A549 (cell line): ENCODE results near the gene SIAH3. TPM values are rescaled to one million over a fixed set of nuclear protein-coding genes. Genes with fewer than 3 reads are reported as not detected.

Experiments
- ATAC-seq, 2 experiments: fragments of 200-7000 bp in 1 of 2; fragments of >200 bp in 1 of 2; cut with Nextera tagmentation in 1 of 2; cut with Tn5 transposase in 1 of 2; 3 replicates each; pipeline versions ENCODE4 v1.8.0 to v1.9.1; 2018 to 2020; ENCODE audit warnings: mild to moderate bottlenecking in 1 of 2, moderate library complexity in 1 of 2
- CTCF ChIA-PET: fragments of 300-600 bp; sonication (Branson Sonifier 250); formaldehyde crosslinking; extraction: SDS; loops from one replicate; lab custom pipeline; 2021; ENCODE audit warnings: antibody characterized with exemption, inconsistent platforms; lab: Yijun Ruan, JAX
- POLR2A ChIA-PET: fragments of 350-600 bp; formaldehyde crosslinking; extraction: SDS; loops from one replicate; lab custom pipeline; 2021; ENCODE audit warnings: antibody characterized with exemption, inconsistent platforms; lab: Yijun Ruan, JAX
- DNase-seq, 2 experiments: peaks; one replicate each; pipeline versions ENCODE4 v3.0.0 to v3.0.0-alpha.2; 2011 to 2016; ENCODE audit warnings: low read depth in 1 of 2, low spot score in 1 of 2
- FAIRE-seq: peaks from 2 replicates; lab custom pipeline; 2011; peaks lifted over from hg19 to GRCh38; lab: Jason Lieb, UNC
- H3K27ac ChIP-seq, 2 experiments: fragments of >200 bp; sonication (Bioruptor Twin); formaldehyde crosslinking; 3 replicates each; pipeline ENCODE4 v1.5.1; 2016 to 2017
- H3K4me1 ChIP-seq: fragments of >200 bp; sonication (Bioruptor Twin); formaldehyde crosslinking; 3 replicates; pipeline ENCODE4 v1.6.1; 2016
- H3K4me2 ChIP-seq: fragments of >200 bp; sonication (Bioruptor Twin); formaldehyde crosslinking; 3 replicates; pipeline ENCODE4 v1.6.1; 2016
- H3K4me3 ChIP-seq: fragments of >200 bp; sonication (Bioruptor Twin); formaldehyde crosslinking; 3 replicates; pipeline ENCODE4 v1.5.1; 2016
- H3K9me3 ChIP-seq: fragments of >200 bp; sonication (Bioruptor Twin); formaldehyde crosslinking; 3 replicates; pipeline ENCODE4 v1.6.1; 2016
- BHLHE40 ChIP-seq: IDR thresholded peaks from 2 replicates; pipeline ENCODE4 v1.6.1; 2012; ENCODE audit warnings: low read depth, low read length, inconsistent platforms
- CBX2 ChIP-seq: fragments of 200-600 bp; sonication (generic); IDR thresholded peaks from 2 replicates; pipeline ENCODE4 v1.6.1; 2016; ENCODE audit warnings: low read depth, mild to moderate bottlenecking, borderline replicate concordance
- CEBPB ChIP-seq, 2 experiments: fragments of >200 bp in 1 of 2; sonication (Bioruptor Twin) in 1 of 2; formaldehyde crosslinking in 1 of 2; IDR thresholded peaks; 2 replicates each; pipeline ENCODE4 v1.6.1; 2012 to 2016
- EP300 ChIP-seq, 2 experiments: fragments of >200 bp; sonication (Bioruptor Twin); formaldehyde crosslinking; IDR thresholded peaks; 2 replicates in 1 of 2; 3 replicates in 1 of 2; pipeline ENCODE4 v1.6.1; 2016 to 2017
- FOSB ChIP-seq: fragments of 250-450 bp; sonication (Bioruptor Pico); IDR thresholded peaks from 2 replicates; pipeline ENCODE4 v1.5.0; 2020; ENCODE audit warnings: mild to moderate bottlenecking, moderate library complexity
- FOSL2 ChIP-seq, 2 experiments: fragments of 450-650 bp in 1 of 2; fragments of >200 bp in 1 of 2; sonication (Bioruptor Twin) in 1 of 2; formaldehyde crosslinking; IDR thresholded peaks; 2 replicates each; pipeline versions ENCODE4 v1.5.0 to v1.6.1; 2016 to 2020; ENCODE audit warnings: mild to moderate bottlenecking in 1 of 2, moderate library complexity in 1 of 2
- HDAC2 ChIP-seq: fragments of 200-600 bp; sonication (generic); IDR thresholded peaks from 2 replicates; pipeline ENCODE4 v1.6.1; 2016
- HOXA7 ChIP-seq: fragments of 250-450 bp; sonication (Bioruptor Pico); IDR thresholded peaks from 2 replicates; pipeline ENCODE4 v1.5.0; 2020; ENCODE audit warnings: mild to moderate bottlenecking, moderate library complexity
- HOXB13 ChIP-seq: fragments of 250-450 bp; sonication (Bioruptor Pico); IDR thresholded peaks from 2 replicates; pipeline ENCODE4 v1.5.0; 2020; ENCODE audit warnings: low read depth, mild to moderate bottlenecking, moderate library complexity
- JUN ChIP-seq, 2 experiments: fragments of >200 bp; sonication (Bioruptor Twin); formaldehyde crosslinking; IDR thresholded peaks; 2 replicates in 1 of 2; 3 replicates in 1 of 2; pipeline ENCODE4 v1.6.1; 2016 to 2017
- MYC ChIP-seq: IDR thresholded peaks from 2 replicates; pipeline ENCODE4 v1.6.1; 2012; ENCODE audit warnings: mild to moderate bottlenecking, inconsistent platforms, low read length, improper control_type of control experiment, borderline replicate concordance
- NPAS2 ChIP-seq: fragments of 250-450 bp; sonication (Bioruptor Pico); IDR thresholded peaks from 2 replicates; pipeline ENCODE4 v1.8.0; 2022; ENCODE audit warnings: mild to moderate bottlenecking, moderate library complexity, borderline replicate concordance
- PHF8 ChIP-seq: fragments of 200-600 bp; sonication (generic); IDR thresholded peaks from 2 replicates; pipeline ENCODE4 v1.6.1; 2016; ENCODE audit warnings: low read depth, mild to moderate bottlenecking, antibody characterized with exemption, moderate library complexity, borderline replicate concordance
- POLR2AphosphoS2 ChIP-seq: conservative IDR thresholded peaks from 2 replicates; pipeline ENCODE4 v1.6.1; 2012; ENCODE audit warnings: low read length, improper control_type of control experiment, inconsistent platforms
- RAD21 ChIP-seq, 2 experiments: fragments of >200 bp in 1 of 2; sonication (Bioruptor Twin) in 1 of 2; formaldehyde crosslinking in 1 of 2; IDR thresholded peaks in 1 of 2; conservative IDR thresholded peaks in 1 of 2; 2 replicates in 1 of 2; 3 replicates in 1 of 2; pipeline ENCODE4 v1.6.1; 2012 to 2018; ENCODE audit warnings: inconsistent platforms in 1 of 2
- RCOR1 ChIP-seq: fragments of 150-350 bp; IDR thresholded peaks from 2 replicates; pipeline ENCODE4 v1.6.1; 2014; ENCODE audit warnings: antibody characterized with exemption, low read length, low read depth
- TP53 ChIP-seq: fragments of 250-450 bp; sonication (Bioruptor Pico); IDR thresholded peaks from 2 replicates; pipeline ENCODE4 v1.5.0; 2021; ENCODE audit warnings: mild to moderate bottlenecking, moderate library complexity
- ZNF302 ChIP-seq: fragments of 250-450 bp; sonication (Bioruptor Pico); IDR thresholded peaks from 2 replicates; pipeline ENCODE4 v1.9.0; 2021; ENCODE audit warnings: inconsistent platforms, mild to moderate bottlenecking, moderate library complexity
- WGBS: methylation state at CpG from one replicate; pipeline ENCODE4 v1.1.6; 2017; ENCODE audit errors: missing lambda C conversion rate; 5-methylcytosine and 5-hydroxymethylcytosine counted together
- polyA plus RNA-seq, 4 experiments: library from polyadenylated mRNA; depleted of rRNA in 3 of 4; stranded (reverse); fragments of >200 nt; fragmentation: RNase III in 1 of 4; extraction: RNeasy Plus Mini Kit Qiagen cat#74134 plus additional on column Dnase treatment in 1 of 4; gene quantifications; 2 replicates in 3 of 4; 3 replicates in 1 of 4; pipeline ENCODE4 v1.2.3, GENCODE V29; 2011 to 2017
- TF ChIP-seq, protein P1 (sequence below): fragments of >200 bp; sonication (Bioruptor Twin); formaldehyde crosslinking; IDR thresholded peaks from 3 replicates; pipeline ENCODE4 v1.5.1; 2016
- TF ChIP-seq, protein P2 (sequence below): fragments of 250-450 bp; sonication (Bioruptor Pico); IDR thresholded peaks from 2 replicates; pipeline ENCODE4 v1.5.0; 2021; ENCODE audit warnings: mild to moderate bottlenecking, moderate library complexity, borderline replicate concordance
- TF ChIP-seq, protein P3 (sequence below): fragments of 250-450 bp; sonication (Bioruptor Pico); IDR thresholded peaks from 2 replicates; pipeline ENCODE4 v1.5.0; 2020; ENCODE audit warnings: low read depth, mild to moderate bottlenecking, moderate library complexity
- TF ChIP-seq, protein P4 (sequence below): IDR thresholded peaks from 2 replicates; pipeline ENCODE4 v1.6.1; 2012; ENCODE audit warnings: low read depth, borderline replicate concordance
- TF ChIP-seq, protein P5 (sequence below): IDR thresholded peaks from 2 replicates; pipeline ENCODE4 v1.6.1; 2012
- TF ChIP-seq, protein P6 (sequence below): fragments of >200 bp; sonication (Bioruptor Twin); formaldehyde crosslinking; IDR thresholded peaks from 2 replicates; pipeline ENCODE4 v1.6.1; 2016
- TF ChIP-seq, protein P7 (sequence below): fragments of >200 bp; sonication (Bioruptor Twin); formaldehyde crosslinking; IDR thresholded peaks from 3 replicates; pipeline ENCODE4 v1.6.1; 2016

The SIAH3 gene
- polyA plus RNA-seq, 2 of the 4 experiments (the other 2 are of a cell fraction): not detected

DNA sequence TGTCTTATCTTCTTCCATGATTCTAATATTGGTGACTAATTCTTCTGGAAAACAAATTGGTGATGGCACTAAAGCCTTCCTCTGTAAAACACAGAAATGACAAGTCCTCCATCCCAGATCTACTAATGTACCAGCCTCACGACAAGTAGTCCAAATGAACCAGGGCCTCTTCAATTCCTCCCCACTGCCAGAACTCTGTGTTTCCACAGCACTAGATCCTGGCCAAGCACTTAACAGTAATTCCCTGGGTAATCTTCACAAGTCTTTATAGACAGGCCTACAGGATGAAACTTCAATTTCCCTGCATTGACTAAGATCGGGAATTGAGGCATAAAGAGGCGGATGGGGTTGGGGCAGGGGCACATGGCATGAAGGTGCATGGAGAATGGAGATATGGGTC lies 52.7 kb downstream of the SIAH3 start:
- TF ChIP-seq EP300 (IDR thresholded peaks at IDR 0.05) (no peak), PHF8 (no peak), CBX2 (no peak), CEBPB (IDR thresholded peaks at IDR 0.05) (no peak), ZNF302 (CRISPR knock-in tag) (no peak), TP53 (CRISPR knock-in tag) (no peak), POLR2AphosphoS2 (no peak), HDAC2 (no peak), NPAS2 (CRISPR knock-in tag) (no peak), FOSL2 (IDR thresholded peaks at IDR 0.05) (no peak), FOSL2 (CRISPR knock-in tag; IDR thresholded peaks at IDR 0.05) (no peak), HOXA7 (CRISPR knock-in tag) (no peak), HOXB13 (CRISPR knock-in tag) (no peak), JUN (IDR thresholded peaks at IDR 0.05) (no peak), RCOR1 (no peak)
- TF ChIP-seq, protein P1, sequence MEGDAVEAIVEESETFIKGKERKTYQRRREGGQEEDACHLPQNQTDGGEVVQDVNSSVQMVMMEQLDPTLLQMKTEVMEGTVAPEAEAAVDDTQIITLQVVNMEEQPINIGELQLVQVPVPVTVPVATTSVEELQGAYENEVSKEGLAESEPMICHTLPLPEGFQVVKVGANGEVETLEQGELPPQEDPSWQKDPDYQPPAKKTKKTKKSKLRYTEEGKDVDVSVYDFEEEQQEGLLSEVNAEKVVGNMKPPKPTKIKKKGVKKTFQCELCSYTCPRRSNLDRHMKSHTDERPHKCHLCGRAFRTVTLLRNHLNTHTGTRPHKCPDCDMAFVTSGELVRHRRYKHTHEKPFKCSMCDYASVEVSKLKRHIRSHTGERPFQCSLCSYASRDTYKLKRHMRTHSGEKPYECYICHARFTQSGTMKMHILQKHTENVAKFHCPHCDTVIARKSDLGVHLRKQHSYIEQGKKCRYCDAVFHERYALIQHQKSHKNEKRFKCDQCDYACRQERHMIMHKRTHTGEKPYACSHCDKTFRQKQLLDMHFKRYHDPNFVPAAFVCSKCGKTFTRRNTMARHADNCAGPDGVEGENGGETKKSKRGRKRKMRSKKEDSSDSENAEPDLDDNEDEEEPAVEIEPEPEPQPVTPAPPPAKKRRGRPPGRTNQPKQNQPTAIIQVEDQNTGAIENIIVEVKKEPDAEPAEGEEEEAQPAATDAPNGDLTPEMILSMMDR: no peak
- TF ChIP-seq, protein P2, sequence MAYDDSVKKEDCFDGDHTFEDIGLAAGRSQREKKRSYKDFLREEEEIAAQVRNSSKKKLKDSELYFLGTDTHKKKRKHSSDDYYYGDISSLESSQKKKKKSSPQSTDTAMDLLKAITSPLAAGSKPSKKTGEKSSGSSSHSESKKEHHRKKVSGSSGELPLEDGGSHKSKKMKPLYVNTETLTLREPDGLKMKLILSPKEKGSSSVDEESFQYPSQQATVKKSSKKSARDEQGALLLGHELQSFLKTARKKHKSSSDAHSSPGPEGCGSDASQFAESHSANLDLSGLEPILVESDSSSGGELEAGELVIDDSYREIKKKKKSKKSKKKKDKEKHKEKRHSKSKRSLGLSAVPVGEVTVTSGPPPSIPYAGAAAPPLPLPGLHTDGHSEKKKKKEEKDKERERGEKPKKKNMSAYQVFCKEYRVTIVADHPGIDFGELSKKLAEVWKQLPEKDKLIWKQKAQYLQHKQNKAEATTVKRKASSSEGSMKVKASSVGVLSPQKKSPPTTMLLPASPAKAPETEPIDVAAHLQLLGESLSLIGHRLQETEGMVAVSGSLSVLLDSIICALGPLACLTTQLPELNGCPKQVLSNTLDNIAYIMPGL (CRISPR knock-in tag): no peak
- TF ChIP-seq, protein P3, sequence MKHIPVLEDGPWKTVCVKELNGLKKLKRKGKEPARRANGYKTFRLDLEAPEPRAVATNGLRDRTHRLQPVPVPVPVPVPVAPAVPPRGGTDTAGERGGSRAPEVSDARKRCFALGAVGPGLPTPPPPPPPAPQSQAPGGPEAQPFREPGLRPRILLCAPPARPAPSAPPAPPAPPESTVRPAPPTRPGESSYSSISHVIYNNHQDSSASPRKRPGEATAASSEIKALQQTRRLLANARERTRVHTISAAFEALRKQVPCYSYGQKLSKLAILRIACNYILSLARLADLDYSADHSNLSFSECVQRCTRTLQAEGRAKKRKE: no peak
- TF ChIP-seq, protein P4, sequence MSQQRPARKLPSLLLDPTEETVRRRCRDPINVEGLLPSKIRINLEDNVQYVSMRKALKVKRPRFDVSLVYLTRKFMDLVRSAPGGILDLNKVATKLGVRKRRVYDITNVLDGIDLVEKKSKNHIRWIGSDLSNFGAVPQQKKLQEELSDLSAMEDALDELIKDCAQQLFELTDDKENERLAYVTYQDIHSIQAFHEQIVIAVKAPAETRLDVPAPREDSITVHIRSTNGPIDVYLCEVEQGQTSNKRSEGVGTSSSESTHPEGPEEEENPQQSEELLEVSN: no peak
- TF ChIP-seq, protein P5, sequence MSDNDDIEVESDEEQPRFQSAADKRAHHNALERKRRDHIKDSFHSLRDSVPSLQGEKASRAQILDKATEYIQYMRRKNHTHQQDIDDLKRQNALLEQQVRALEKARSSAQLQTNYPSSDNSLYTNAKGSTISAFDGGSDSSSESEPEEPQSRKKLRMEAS: no peak
- TF ChIP-seq, protein P6, sequence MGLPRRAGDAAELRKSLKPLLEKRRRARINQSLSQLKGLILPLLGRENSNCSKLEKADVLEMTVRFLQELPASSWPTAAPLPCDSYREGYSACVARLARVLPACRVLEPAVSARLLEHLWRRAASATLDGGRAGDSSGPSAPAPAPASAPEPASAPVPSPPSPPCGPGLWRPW: no peak
- ChIA-PET CTCF (no interaction called here), POLR2A (no interaction called here)
- Histone ChIP-seq H3K27ac (no peak overlapping the region), H3K4me2 (no peak overlapping the region), H3K9me3 (no peaks in the 10 kb centered on the region), H3K4me1 (no peaks in the 10 kb centered on the region), H3K4me3 (no peak overlapping the region)
- 72% methylated on average over 3 of the region's 3 CpGs for WGBS
- no peak for ATAC-seq
- no peak for FAIRE-seq
- DNase-seq: no peak

DNA sequence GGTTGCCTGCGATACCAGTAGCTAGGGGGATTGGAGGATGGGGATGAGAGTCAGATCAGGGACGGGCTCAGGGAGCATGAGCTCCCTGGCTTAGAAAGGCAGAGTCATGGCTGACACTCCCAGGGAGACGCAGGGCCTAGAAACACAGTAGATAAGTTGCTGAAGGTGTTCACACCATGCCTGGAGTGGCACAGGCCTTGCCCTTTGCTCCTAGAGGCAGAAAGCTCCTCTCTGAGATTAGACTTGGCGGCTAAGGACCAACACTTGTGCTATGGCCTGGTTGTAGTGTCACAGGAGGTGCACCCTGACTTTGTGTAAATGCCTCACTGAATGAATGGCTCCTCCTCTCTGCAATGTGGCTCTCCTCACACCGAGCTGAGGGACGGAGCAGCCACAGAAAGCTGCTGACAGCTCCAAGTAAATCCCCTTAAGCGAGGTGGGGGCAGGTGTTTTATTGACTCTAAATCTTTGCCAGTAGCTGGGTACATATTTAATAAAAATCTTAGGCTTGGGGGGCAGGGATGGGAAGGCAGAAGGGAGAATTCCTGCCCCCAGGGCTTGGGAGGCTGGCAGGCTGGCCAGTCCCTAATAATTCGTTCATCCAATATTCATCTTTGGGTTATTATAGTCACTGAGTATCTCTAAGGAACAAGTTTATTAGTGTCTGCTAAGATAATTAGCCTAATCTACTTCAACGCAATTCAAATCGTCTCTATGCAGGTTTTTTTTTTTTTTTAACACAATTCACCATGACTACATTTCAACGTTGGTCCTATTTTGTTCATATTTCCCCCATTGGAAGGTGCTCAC lies 54.9 kb downstream of the SIAH3 start:
- DNase-seq (no peak), FAIRE-seq (no peak), ATAC-seq (no peak)
- WGBS: 46% methylated on average over 10 of the region's 11 CpGs
- Histone ChIP-seq H3K9me3 (no peaks in the 10 kb centered on the region), H3K4me1 (no peaks in the 10 kb centered on the region), H3K4me3 (no peak overlapping the region), H3K27ac (no peak overlapping the region), H3K4me2 (no peak overlapping the region)
- POLR2A ChIA-PET: no interaction called here
- CTCF ChIA-PET: interaction anchor here (0.9 to 1.9 kb wide), 2 partner anchors 11 to 330 kb away, joined by 3 to 5 read pairs; no protein-coding TSS in a partner anchor
- TF ChIP-seq MYC: no peak
- TF ChIP-seq, protein P2 (CRISPR knock-in tag): no peak
- TF ChIP-seq ZNF302 (CRISPR knock-in tag): no peak
- TF ChIP-seq FOSB (CRISPR knock-in tag): no peak
- TF ChIP-seq, protein P7, sequence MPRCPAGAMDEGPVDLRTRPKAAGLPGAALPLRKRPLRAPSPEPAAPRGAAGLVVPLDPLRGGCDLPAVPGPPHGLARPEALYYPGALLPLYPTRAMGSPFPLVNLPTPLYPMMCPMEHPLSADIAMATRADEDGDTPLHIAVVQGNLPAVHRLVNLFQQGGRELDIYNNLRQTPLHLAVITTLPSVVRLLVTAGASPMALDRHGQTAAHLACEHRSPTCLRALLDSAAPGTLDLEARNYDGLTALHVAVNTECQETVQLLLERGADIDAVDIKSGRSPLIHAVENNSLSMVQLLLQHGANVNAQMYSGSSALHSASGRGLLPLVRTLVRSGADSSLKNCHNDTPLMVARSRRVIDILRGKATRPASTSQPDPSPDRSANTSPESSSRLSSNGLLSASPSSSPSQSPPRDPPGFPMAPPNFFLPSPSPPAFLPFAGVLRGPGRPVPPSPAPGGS: no peak
- TF ChIP-seq, protein P3: no peak
- TF ChIP-seq RAD21 (conservative IDR thresholded peaks at IDR 0.05 in 1 of 2, IDR thresholded peaks at IDR 0.05 in 1 of 2): no peak
- TF ChIP-seq NPAS2 (CRISPR knock-in tag): no peak
- no peak for TF ChIP-seq BHLHE40
